ENCODE results near the gene DNAAF5. TPM values are rescaled to one million over a fixed set of nuclear protein-coding genes. Genes with fewer than 3 reads are reported as not detected.

Gene DNAAF5
- total RNA-seq, 2 donors from 2014 or later, result 17.9 to 46.5 TPM

DNA sequence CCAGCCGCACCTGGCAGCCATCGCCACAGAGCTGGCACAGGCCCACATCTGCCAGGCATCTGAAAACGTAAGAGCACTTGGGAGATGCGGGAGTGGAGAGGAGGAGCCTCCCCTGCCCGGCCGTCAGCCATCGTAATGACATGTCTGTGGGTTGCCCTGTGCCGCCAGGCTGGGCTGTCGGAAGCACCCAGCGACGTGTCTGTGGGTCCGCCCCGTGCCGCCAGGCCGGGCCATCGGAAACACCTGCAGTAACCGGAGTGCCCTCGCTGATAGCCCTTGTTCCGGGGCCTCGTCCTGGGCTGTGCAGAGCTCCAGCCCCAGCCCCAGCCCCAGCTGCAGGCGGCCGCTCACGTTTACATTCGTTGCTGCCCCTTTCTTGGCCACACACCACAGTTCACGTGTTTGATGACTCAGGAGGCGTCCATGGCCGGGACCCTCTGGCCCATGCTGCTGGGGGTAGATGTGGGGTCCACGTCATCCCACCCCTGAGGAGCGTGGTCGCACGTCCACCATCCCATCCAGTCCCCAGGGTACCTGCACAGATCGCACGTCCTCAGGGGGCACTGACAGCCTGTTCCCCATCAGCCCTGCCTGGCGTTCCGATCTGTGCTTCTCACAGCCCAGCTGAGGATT, 30.5 kb downstream of the DNAAF5 start:
- TF ChIP-seq POLR2A (IDR thresholded peaks at IDR 0.05), result no peak
- TF ChIP-seq, protein P1, sequence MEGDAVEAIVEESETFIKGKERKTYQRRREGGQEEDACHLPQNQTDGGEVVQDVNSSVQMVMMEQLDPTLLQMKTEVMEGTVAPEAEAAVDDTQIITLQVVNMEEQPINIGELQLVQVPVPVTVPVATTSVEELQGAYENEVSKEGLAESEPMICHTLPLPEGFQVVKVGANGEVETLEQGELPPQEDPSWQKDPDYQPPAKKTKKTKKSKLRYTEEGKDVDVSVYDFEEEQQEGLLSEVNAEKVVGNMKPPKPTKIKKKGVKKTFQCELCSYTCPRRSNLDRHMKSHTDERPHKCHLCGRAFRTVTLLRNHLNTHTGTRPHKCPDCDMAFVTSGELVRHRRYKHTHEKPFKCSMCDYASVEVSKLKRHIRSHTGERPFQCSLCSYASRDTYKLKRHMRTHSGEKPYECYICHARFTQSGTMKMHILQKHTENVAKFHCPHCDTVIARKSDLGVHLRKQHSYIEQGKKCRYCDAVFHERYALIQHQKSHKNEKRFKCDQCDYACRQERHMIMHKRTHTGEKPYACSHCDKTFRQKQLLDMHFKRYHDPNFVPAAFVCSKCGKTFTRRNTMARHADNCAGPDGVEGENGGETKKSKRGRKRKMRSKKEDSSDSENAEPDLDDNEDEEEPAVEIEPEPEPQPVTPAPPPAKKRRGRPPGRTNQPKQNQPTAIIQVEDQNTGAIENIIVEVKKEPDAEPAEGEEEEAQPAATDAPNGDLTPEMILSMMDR (IDR thresholded peaks at IDR 0.05), result no peak
- no peaks in the 10 kb centered on the region for H3K9me3 ChIP-seq
- ATAC-seq (no peak), DNase-seq (no peak)
- WGBS, 2 donors, result 94 to 95% methylated on average over 15 to 29 of the region's 35 CpGs
- H3K4me3 ChIP-seq, result no peak overlapping the region
- no peaks in the 10 kb centered on the region for H3K27me3 ChIP-seq
- intact Hi-C loops (cut with DNase I), result no loop called here
- H3K36me3 ChIP-seq (replicated peaks in 1 of 2; ENCODE audit: insufficient read depth in 1 of 2, low read depth in 2 of 2), result peaks cover 0 to 32% of the 10 kb centered on the region in 2 donors
- H3K27ac ChIP-seq, result no peak overlapping the region
- no peaks in the 10 kb centered on the region for H3K4me1 ChIP-seq

DNA sequence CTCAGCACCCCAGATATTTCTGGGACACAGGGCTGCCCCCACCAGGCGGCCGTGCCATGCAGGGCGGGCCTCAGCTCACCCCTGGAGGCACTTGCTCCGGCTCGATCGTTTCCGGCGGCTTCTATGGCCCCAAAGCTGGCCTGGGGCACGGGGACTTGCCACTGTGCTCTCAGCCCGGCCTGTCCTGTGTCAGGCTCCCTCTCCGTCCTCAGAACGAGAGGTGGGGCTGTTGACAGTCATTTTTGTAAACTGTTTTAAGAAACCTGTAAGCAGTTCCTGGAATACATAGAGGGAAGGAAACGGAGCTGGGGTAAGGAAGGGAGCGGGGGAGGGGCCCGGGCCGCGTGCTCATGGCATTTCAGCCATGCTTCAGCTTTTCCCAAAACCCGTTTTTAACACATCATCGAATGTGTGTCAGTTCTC, 31.3 kb downstream of the DNAAF5 start:
- H3K27ac ChIP-seq, result no peak overlapping the region

DNA sequence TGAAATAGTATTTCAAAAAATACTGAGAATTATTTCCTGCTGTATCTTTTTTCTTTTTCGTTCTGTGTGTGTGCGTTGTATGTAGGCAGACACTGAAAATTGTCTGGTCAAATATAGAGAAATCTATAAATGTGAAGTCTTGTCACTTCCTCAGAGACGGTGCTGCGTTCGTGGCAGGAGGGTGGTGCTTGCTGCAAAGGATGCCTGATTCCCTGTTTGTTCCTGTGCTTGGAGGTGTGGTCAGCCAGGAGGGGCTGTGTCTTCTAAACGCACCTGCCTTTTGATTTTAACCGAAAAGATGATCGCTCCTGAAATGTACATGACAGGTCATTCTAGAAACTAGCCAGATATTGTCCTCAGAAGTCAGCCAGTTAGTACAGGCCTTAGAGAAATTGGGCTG, 33.1 kb downstream of the DNAAF5 start:
- no peak overlapping the region for H3K27ac ChIP-seq
- peaks cover 8 to 49% of the 10 kb centered on the region in 2 donors for H3K36me3 ChIP-seq (replicated peaks in 1 of 2; ENCODE audit: insufficient read depth in 1 of 2, low read depth in 2 of 2)

More for the DNA sequence above, 31.3 kb downstream of the DNAAF5 start:
- intact Hi-C loops (cut with DNase I), result no loop called here
- H3K4me3 ChIP-seq, result no peak overlapping the region
- TF ChIP-seq POLR2A (IDR thresholded peaks at IDR 0.05), result no peak
- TF ChIP-seq, protein P1 (IDR thresholded peaks at IDR 0.05), result no peak
- H3K9me3 ChIP-seq, result no peaks in the 10 kb centered on the region
- no peak for DNase-seq
- H3K4me1 ChIP-seq, result no peaks in the 10 kb centered on the region
- no peaks in the 10 kb centered on the region for H3K27me3 ChIP-seq
- 90 to 91% methylated on average over 13 to 19 of the region's 19 CpGs for WGBS, 2 donors
- peaks cover 0 to 36% of the 10 kb centered on the region in 2 donors for H3K36me3 ChIP-seq (replicated peaks in 1 of 2; ENCODE audit: insufficient read depth in 1 of 2, low read depth in 2 of 2)
- no peak for ATAC-seq

DNA sequence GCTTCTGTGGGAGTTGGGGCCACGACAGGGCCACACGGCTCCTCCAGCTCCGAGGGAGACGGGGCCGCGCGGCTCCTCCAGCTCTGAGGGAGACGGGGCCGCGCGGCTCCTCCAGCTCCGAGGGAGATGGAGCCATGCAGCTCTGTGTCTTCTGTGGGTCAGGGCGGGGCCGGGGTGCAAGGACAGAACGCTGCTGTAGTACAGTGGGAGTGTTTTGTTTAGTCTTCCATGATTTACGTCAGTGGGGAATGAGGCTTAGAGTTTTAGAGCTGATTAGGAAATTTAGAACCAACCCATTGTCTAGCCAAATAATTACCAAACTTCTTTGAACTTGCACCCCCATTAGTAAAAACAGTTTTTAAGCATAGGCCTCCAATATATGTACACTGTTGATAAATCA, 33.5 kb downstream of the DNAAF5 start:
- Histone ChIP-seq H3K4me3 (no peak overlapping the region), H3K36me3 (replicated peaks in 1 of 2; ENCODE audit: insufficient read depth in 1 of 2, low read depth in 2 of 2) (peaks cover 8 to 47% of the 10 kb centered on the region in 2 donors), H3K4me1 (no peaks in the 10 kb centered on the region), H3K9me3 (no peaks in the 10 kb centered on the region), H3K27me3 (no peaks in the 10 kb centered on the region), H3K27ac (no peak overlapping the region)
- no peak for ATAC-seq
- WGBS, 2 donors, result 77 to 93% methylated on average over 16 of the region's 16 CpGs
- TF ChIP-seq, protein P1 (IDR thresholded peaks at IDR 0.05), result no peak
- TF ChIP-seq POLR2A (IDR thresholded peaks at IDR 0.05), result no peak
- intact Hi-C loops (cut with DNase I), result no loop called here
- no peak for DNase-seq

More for the DNA sequence above, 33.1 kb downstream of the DNAAF5 start:
- ATAC-seq (no peak), DNase-seq (no peak)
- no peaks in the 10 kb centered on the region for H3K9me3 ChIP-seq
- no peaks in the 10 kb centered on the region for H3K4me1 ChIP-seq
- WGBS, 2 donors, result 86 to 95% methylated on average over 8 of the region's 8 CpGs
- TF ChIP-seq, protein P1 (IDR thresholded peaks at IDR 0.05), result no peak
- no peak for TF ChIP-seq POLR2A (IDR thresholded peaks at IDR 0.05)
- no peaks in the 10 kb centered on the region for H3K27me3 ChIP-seq
- no peak overlapping the region for H3K4me3 ChIP-seq
- intact Hi-C loops (cut with DNase I), result no loop called here

DNA sequence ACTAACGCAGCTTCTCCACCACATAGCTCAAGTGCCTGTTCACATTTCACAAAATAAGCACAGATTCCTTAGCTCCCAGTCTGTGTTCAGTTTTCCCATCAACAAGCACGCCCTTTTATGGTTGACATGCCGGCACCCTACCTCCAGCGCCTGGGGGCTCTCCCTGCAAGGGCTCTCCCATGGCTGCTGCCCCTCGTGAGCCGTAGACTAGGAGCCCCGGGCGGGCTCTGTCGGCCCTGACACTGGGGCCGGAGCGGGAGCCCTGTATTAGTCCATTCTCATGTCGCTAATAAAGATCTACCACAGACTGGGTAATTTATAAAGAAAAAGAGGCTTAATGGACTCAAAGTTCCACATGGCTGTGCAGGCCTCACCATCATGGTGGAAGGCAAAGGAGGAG, 34.6 kb downstream of the DNAAF5 start:
- Histone ChIP-seq H3K27ac (no peak overlapping the region), H3K27me3 (no peaks in the 10 kb centered on the region), H3K4me3 (no peak overlapping the region), H3K4me1 (no peaks in the 10 kb centered on the region), H3K36me3 (replicated peaks in 1 of 2; ENCODE audit: insufficient read depth in 1 of 2, low read depth in 2 of 2) (peaks cover 8 to 48% of the 10 kb centered on the region in 2 donors), H3K9me3 (no peaks in the 10 kb centered on the region)
- intact Hi-C loops (cut with DNase I), result no loop called here
- ATAC-seq (no peak), DNase-seq (no peak)
- WGBS, 2 donors, result 97 to 99% methylated on average over 11 to 12 of the region's 12 CpGs
- TF ChIP-seq POLR2A (IDR thresholded peaks at IDR 0.05), result no peak
- TF ChIP-seq, protein P1 (IDR thresholded peaks at IDR 0.05), result no peak

Data from body of pancreas (tissue), 4 donors.